ENCODE measurements around the gene DPYSL4.

DNA sequence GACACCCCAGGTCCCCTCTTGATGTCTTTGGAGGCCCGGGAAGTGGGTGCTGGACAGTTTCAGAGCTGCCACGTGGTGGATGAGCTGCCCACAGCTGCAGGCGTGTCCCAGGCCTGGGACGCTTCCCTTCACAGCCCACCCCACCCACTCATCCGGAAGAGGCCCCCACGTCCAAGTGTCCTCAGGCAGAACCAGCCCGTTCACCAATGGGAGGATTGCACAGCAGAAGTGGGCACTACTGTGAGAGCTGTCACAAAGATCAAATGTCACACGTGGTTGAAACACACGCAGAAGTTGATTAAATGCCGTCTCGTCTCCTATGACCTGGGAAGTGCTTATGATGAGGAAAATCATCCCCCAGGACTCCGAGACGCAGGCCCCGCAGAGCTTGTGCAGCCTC, 68.1 kb downstream of the DPYSL4 start:
- TF ChIP-seq, protein P1, sequence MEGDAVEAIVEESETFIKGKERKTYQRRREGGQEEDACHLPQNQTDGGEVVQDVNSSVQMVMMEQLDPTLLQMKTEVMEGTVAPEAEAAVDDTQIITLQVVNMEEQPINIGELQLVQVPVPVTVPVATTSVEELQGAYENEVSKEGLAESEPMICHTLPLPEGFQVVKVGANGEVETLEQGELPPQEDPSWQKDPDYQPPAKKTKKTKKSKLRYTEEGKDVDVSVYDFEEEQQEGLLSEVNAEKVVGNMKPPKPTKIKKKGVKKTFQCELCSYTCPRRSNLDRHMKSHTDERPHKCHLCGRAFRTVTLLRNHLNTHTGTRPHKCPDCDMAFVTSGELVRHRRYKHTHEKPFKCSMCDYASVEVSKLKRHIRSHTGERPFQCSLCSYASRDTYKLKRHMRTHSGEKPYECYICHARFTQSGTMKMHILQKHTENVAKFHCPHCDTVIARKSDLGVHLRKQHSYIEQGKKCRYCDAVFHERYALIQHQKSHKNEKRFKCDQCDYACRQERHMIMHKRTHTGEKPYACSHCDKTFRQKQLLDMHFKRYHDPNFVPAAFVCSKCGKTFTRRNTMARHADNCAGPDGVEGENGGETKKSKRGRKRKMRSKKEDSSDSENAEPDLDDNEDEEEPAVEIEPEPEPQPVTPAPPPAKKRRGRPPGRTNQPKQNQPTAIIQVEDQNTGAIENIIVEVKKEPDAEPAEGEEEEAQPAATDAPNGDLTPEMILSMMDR (IDR thresholded peaks at IDR 0.05), result no peak
- no peak for TF ChIP-seq POLR2A (IDR thresholded peaks at IDR 0.05)

All from right lobe of liver (tissue), 4 donors.